GM18909 (cell line): Measurements from ENCODE around the gene MICOS13.
"Not testable (repeated sequence)": the region's sequence is repeated elsewhere in the genome, so short reads cannot be mapped to it uniquely, and the experiment has no call there.

ENCODE experiments used
- ATAC-seq: cut with Tn5 transposase; IDR thresholded peaks from one replicate; pipeline ENCODE4 v1.9.1; 2021; ENCODE audit warnings: mild to moderate bottlenecking; ENCODE audit not compliant: unreplicated experiment, poor library complexity

The MICOS13 gene

GRCh38 chr19:5688262-5688881 lies 8.1 kb upstream of the MICOS13 start:
- ATAC-seq = not testable (repeated sequence)

GRCh38 chr19:5687360-5688198 lies 7.3 kb upstream of the MICOS13 start:
- no peak for ATAC-seq

GRCh38 chr19:5686647-5687359 lies 6.5 kb upstream of the MICOS13 start:
- ATAC-seq = peak; percentile 59

- no peak for ATAC-seq
These were observed 6.0 kb upstream of the MICOS13 start for GRCh38 chr19:5686326-5686646.

- ATAC-seq = no peak
These were observed 4.5 kb upstream of the MICOS13 start for GRCh38 chr19:5684694-5685430.

GRCh38 chr19:5683177-5683886 lies 3.0 kb upstream of the MICOS13 start:
- no peak for ATAC-seq

GRCh38 chr19:5682107-5682482 lies 1.8 kb upstream of the MICOS13 start:
- ATAC-seq = no peak

- no peak for ATAC-seq
These were observed 1.2 kb upstream of the MICOS13 start for GRCh38 chr19:5681391-5682106.

- no peak for ATAC-seq
These were observed 256 bp downstream of the MICOS13 start for GRCh38 chr19:5680084-5680436.

- ATAC-seq = no peak
These were observed 830 bp downstream of the MICOS13 start for GRCh38 chr19:5679289-5680083.

- ATAC-seq = no peak
These were observed 2.1 kb downstream of the MICOS13 start for GRCh38 chr19:5678071-5678718.

GRCh38 chr19:5677580-5677979 lies 2.7 kb downstream of the MICOS13 start:
- no peak for ATAC-seq

- ATAC-seq = no peak
These were observed 3.2 kb downstream of the MICOS13 start for GRCh38 chr19:5677136-5677535.

GRCh38 chr19:5676772-5677105 lies 3.6 kb downstream of the MICOS13 start:
- ATAC-seq = no peak

- no peak for ATAC-seq
These were observed 4.1 kb downstream of the MICOS13 start for GRCh38 chr19:5676105-5676771.

GRCh38 chr19:5674714-5675113 lies 5.6 kb downstream of the MICOS13 start:
- ATAC-seq = no peak

- no peak for ATAC-seq
These were observed 6.6 kb downstream of the MICOS13 start for GRCh38 chr19:5673752-5674151.
